Measurements from ENCODE around the gene ABCA13.

ABCA13 gene

DNA sequence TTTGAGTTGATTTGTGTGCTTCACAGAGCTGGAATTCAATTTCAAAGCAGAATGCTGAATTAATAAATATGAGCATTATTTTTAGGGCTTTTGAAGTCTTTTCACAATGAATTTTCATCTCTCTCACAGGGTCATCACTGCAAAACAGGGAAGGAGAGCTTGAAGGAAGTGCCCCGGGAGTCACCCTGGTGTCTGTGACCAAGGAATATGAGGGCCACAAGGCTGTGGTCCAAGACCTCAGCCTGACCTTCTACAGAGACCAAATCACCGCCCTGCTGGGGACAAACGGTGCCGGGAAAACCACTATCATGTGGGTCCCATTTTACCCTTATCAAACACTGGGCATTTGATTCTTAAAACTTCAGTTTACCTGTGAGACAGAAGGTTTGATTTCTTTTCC, 217.7 kb downstream of the ABCA13 start:
- no peak for DNase-seq

GRCh38 chr7:48389977-48390376, 218.7 kb downstream of the ABCA13 start:
- no peak for DNase-seq

DNA sequence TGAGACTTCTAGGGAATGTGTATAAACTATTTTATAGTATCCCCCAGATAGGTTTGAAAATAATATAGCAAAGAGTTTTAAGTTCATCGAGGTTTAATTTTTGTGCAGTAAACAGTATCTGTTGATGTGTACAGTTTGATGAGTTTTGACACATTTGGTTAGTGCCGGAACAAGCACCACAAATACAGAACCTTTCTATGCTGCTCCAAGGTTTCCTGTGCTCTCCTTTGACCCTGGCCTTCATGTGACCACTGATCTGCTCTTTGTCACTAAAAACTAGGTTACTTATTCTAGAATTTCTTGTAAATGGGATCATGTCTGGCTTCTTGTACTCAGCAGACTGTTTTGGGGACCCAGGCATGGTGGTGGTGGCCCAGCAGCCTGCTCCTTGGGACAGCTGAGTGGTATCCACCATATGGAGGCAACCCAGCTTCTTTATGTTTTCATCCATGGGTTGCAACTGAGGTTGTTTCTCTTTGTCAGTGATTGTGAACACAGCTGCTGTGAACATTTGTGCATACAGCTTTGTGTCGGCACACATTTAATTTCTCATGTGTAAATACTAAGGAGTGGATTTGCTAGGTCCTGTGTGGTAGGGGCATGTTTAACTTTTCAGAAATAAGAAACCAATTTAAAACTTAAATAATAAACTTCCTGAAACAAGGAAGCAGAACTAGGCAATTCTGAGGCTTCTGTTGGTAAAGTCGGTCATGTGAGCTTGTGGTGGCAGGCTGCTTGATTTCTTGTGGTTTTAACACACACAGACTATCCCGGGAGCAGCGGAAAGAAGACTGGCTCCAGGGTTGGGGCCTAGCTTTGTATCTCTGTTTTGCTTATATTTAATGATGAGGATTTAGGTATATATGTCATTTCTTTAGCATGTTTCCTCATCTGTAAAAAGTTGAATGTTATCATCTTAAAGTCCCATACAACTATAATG, 219.4 kb downstream of the ABCA13 start:
- no peak for DNase-seq

DNA sequence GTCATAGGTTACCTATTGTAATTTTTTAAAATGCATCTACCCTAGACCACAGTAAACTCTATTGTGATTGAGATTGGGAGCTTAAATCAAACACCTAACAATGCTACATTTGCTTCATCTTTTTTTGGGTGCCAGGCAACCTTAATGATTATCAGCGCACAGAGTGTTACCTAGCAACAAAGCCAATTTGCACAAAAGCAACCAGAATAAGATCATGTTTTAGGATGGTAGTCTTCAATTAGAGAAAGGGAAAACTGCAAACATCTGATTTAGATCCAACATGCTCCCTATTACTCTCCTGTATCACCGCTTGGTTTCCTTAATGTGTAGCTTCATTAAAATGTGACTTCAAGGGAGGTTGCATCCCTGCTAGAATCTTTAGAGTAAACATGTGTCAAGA, 226.9 kb downstream of the ABCA13 start:
- DNase-seq = no peak

DNA sequence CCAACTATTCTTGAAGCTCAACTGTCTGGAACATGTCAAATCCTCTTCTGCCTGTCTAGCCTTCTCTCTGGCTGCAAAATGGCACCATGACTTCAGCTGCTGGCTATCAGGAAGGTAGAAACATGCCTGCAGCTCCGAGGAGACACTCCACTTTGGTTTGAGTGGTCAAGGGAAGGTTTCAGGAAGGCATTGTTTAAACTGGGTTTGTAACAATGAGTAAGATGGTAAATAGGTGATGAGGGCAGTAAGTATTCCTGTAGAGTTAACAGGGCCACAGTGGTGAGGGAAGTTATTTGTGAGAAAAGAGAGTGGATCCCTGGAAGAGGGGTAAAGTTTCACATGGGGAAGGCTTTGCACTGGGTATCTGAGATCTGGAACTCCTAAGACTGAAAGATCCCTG, 231.5 kb downstream of the ABCA13 start:
- DNase-seq = no peak

DNA sequence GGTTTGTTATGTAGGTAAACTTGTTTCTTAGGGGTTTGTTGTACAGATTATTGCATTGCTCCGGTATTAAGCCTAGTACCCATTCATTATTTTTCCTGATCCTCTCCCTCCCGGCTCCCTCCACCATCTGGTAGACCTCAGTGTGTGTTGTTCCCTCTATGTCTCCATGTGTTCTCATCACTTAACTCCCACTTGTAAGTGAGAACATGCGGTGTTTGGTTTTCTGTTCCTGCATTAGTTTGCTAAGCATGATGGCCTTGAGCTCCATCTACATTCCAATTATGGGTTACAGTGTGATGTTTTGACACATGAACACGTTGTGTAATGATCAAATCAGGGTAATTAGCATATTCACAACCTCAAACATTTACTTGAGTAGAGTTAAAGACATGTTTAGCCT, 237.5 kb downstream of the ABCA13 start:
- DNase-seq = no peak

- no peak for DNase-seq
These were observed 240.4 kb downstream of the ABCA13 start for GRCh38 chr7:48411619-48412018.

- DNase-seq = no peak
These were observed 242.9 kb downstream of the ABCA13 start for GRCh38 chr7:48414011-48414732.

DNA sequence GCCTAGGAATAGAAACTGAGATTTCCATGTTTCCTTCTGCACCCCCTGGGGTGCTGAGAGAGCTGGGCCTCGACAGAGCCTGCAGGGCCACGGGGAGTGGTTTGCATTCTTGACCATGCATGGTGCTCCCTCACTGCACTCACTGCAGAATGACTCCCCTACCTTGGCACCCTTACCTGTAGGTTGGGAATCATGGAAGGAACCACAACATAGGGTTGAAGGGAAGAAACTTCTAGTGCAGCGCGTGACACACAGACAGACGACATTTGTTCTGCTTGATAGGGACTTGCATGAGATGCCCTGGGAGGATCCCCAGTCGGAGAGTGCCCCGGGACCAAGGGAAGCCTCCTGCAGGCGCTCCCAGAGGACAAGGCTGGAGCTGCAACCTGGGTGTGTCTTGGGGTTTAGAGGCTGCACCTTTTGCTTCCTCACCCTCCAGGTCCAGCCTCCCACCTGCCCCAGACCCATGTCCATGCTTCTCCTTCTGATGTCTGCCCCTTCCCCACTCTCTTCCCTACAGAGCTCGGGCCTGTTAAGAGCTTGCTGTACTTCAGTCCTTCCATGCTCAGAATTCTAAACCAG, 245.2 kb downstream of the ABCA13 start:
- no peak for DNase-seq

GRCh38 chr7:48419401-48419800, 248.1 kb downstream of the ABCA13 start:
- DNase-seq = no peak

DNA sequence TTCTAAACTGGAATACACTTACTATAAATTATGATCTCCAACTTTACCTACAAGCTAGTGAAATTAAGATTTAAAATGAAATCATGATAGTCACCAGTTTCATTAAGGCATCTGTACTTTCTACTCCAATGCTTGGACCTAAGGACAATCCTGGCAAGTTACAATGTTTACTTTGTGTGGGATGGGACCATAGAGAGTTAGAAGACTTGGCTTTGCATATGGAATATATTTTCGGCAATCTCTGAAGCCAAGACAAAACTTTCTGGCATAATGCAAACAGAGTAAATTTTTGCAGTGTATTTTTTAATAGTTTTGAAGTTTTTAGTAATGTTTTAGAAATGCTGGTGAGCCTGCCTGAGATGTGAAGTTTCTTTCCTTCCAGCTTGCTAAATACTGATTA, 248.9 kb downstream of the ABCA13 start:
- no peak for DNase-seq

GRCh38 chr7:48421357-48421756, 250.1 kb downstream of the ABCA13 start:
- DNase-seq = no peak

DNA sequence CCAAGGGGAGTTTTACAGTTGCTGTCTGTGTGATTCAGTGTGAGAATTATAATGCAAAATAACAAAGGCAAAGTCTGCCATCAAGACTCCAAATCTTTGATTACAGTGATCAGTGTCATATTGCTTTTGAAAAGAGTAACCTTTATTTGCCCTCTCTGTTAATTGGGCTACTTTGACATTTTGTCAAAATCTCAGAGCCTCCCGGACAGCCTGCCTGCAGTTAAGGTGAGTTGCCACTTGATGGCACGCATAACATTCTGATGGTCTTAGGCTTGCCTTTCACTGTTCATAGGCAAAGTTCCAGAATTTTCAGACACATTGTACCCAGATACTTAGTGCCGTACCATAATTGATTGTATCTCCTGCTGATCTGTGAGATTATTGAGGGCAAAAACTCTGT, 253.5 kb downstream of the ABCA13 start:
- DNase-seq = no peak

DNA sequence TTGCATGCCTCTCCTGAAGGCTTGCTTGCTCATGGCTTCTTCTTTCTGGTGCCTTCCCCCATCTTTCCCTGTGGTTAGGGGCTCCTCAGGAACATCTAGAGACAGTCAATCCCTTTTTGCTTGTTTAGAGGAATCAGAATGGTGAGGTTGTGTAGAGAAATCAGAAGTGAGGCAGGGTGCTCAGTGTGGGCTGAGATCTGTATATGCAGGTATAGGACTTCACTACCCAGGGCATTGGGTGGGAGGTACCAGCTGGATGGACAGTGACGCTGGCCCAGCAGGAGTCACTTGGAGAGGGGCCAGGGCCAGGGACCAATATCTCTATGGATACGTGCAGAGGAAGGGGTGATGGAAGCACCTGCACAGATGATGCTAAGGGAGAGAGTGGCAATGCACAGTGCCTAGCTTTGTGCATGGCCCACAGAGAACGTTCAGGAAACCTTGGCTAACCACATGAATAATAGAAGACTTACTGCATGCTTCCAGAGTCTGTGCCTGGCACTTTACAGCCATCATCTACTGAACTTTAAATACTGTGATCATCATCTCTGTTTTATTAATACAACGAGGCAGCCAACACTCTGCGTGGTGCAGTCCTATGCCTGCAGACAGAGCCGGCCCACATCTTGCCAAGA, 255.2 kb downstream of the ABCA13 start:
- DNase-seq = no peak

- DNase-seq = no peak
These were observed 255.8 kb downstream of the ABCA13 start for GRCh38 chr7:48426966-48427555.

DNA sequence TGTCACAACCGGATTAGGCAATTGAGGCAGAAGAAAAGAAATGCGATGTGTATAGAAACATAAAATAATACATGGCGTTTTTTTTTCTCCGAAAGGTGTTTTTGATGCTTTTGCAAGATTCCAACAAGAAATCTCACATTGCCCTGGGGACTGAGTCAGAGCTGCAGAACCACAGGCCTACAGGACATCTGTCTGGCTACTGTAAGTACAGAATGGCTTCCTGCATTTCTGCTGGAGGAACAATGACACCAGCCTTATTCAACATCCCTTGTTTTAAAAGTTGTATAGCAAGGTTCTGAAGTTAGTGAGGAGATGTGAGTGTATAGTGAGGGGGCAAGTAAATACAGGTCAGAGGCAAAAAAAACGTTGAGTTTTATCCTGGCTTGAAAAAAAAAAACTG, 256.4 kb downstream of the ABCA13 start:
- DNase-seq = no peak

- DNase-seq = no peak
These were observed 256.9 kb downstream of the ABCA13 start for GRCh38 chr7:48428091-48428684.

DNA sequence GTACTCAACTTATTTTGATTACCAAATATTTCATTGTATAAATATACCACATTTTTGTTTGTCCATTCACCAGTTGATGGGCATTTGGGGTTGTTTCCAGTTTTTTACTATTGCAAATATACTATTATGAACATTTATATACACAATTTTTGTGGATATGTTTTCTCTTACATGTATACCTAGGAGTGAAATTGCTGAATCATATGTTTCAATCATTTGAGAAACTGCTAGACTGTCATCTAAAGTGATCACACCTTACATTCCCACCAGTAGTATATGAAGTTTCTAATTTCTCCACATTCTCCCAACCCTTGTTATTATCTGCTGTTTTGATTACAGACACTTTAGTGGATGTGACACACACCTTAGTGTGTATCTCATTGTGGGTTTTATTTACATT, 257.9 kb downstream of the ABCA13 start:
- no peak for DNase-seq

DNA sequence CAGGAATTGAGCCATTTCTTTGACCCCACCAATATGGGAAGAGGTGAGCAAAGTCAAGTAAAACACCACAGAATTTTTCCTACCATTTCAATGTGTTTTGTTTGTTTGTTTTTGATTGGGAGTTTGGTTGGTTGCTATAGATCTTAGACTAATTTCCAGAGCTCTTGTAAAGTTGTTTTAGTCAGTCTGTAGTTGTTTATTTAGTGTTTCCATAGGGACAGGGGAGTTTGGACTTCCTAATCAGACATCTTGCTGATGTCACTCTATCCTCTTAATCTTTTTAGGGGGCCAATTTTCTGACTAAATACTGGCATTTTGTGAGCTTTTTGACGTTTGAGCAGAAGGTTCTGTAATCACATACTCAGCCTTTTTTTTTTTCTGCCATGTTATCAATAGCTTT, 266.9 kb downstream of the ABCA13 start:
- DNase-seq = no peak

DNA sequence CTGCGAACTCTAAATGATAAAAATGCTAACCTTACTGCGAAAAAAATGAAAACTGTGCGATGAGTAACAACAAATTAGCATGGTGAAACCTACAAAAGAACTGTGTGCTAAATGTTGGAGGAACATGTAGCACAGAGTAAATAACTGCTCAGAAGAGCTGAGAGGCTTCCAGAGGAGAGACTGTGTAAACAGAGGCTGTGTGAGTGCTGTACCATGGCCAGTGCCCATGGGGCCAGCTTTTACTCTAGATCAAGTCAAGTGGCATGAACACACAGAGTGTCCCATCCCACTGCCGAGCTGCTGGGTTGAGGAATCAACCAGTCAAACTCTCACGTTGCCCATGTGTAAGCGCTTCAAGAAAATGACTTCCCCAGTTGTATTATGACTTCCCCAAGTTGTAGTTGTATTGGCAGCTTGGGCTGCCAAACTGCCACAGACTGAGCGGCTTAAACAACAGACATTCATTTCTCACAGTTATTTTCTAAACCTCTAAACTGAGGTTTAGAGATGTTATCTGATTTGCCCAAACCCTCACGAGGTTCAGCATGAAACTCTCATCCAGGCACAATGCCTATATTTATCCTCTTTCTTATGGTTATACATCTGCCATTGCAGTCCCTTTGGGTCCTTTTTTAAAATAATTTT, 270.7 kb downstream of the ABCA13 start:
- DNase-seq = no peak

DNA sequence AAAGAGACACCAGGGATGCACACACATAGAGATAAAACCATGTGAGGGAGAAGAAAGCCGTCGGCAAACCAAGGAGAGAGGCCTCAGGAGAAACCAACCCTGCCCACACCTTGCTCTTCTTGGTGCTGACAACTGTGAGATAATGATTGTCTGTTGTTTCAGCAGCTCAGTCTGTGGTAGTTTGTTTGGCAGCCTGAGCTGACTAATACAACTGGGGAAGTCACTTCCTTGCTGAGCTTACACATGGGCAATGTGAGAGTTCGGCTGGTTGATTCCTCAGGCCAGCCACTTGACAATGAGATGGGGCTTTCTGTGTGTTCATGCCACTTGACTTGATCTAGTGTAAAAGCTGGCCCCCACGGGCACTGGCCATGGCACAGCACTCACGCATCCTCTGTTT, 271.8 kb downstream of the ABCA13 start:
- DNase-seq = no peak

DNA sequence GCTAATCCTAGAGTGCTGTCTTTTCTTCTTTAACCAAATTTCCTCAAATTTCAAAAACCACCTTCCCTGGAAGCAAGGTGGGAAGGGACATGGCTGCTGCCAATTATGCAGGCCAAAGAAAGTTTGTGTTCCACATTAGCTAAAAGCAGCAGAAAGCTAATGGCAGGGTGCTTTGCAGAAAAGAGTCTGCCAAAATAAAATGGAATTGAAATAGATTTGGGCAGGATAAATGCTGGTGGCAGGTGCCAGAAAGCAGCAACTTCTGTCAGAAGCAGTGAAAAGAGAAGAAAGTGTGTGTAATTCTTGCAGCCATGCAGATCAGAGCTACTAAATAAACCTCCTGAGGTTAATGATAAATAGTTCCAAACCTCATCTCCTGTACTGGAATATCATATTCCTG, 275.5 kb downstream of the ABCA13 start:
- DNase-seq = no peak
